Cardiac muscle cell (in vitro differentiated cells and primary cell): ENCODE data around the gene TMEM222. TPM values are rescaled to one million over a fixed set of nuclear protein-coding genes. Genes with fewer than 3 reads are reported as not detected.
A peak's percentile ranks its signal among the peaks of the same experiment; 100 is the strongest.
"Not testable (repeated sequence)": the region's sequence is repeated elsewhere in the genome, so short reads cannot be mapped to it uniquely, and the experiment has no call there.

Experiments used
- DNase-seq, 2 donors: peaks; one replicate each; pipeline versions ENCODE4 v3.0.0 to v3.0.0-alpha.2; 2010 to 2017; ENCODE audit warnings: low read depth in 1 of 2, low spot score in 1 of 2
- H3K27ac ChIP-seq: fragments of 200-600 bp; sonication (generic); 2 replicates; pipeline ENCODE4 v1.5.1; 2016
- H3K27me3 ChIP-seq: fragments of 200-600 bp; sonication (generic); 2 replicates; pipeline ENCODE4 v1.6.0; 2016; ENCODE audit warnings: control low read depth
- H3K36me3 ChIP-seq: fragments of 200-600 bp; sonication (generic); 2 replicates; pipeline ENCODE4 v1.5.1; 2016; ENCODE audit warnings: control low read depth
- H3K4me1 ChIP-seq: fragments of 200-600 bp; sonication (generic); 2 replicates; pipeline ENCODE4 v1.8.1; 2017; ENCODE audit warnings: low read depth, mild to moderate bottlenecking, mixed run types
- H3K4me3 ChIP-seq: fragments of 200-600 bp; sonication (generic); 2 replicates; pipeline ENCODE4 v1.5.1; 2016; ENCODE audit warnings: mild to moderate bottlenecking
- H3K9me3 ChIP-seq: fragments of 200-600 bp; sonication (generic); 2 replicates; pipeline ENCODE4 v1.5.1; 2017; ENCODE audit warnings: low read depth, mild to moderate bottlenecking, control low read depth
- CTCF ChIP-seq: IDR thresholded peaks from 2 replicates; pipeline ENCODE4 v1.5.1; 2012; ENCODE audit warnings: low read depth, mild to moderate bottlenecking, low read length
- polyA plus RNA-seq: library from polyadenylated mRNA; unstranded; fragments of >200 nt; fragmentation: Nextera tagmentation; extraction: Ambion mirVana; gene quantifications from 2 replicates; pipeline ENCODE4 v1.2.1, GENCODE V29; 2016
- total RNA-seq: library from RNA; depleted of rRNA; stranded (reverse); fragments of >200 nt; gene quantifications from 2 replicates; pipeline ENCODE4 v1.2.3, GENCODE V29; 2016

TMEM222 gene
- 32.1 and 39.6 TPM in 2 replicates for total RNA-seq
- 55.2 and 60.5 TPM in 2 replicates for polyA plus RNA-seq

GRCh38 chr1:27321813-27322568, at the start of gene TMEM222:
Gene TMEM222, plus strand, starts transcription at chr1:27322163. Its CDS starts 35 bp downstream, at chr1:27322198.
- H3K4me3 ChIP-seq, result peak within 1 kb of the TSS; percentile 66
- DNase-seq, result peak; percentile 98 to 99
- H3K27me3 ChIP-seq, result no peaks in the 10 kb centered on the region
- H3K9me3 ChIP-seq, result no peaks in the 10 kb centered on the region
- TF ChIP-seq CTCF, result peak; percentile 13
- H3K27ac ChIP-seq, result peak within 1 kb of the TSS; percentile 91
- H3K4me1 ChIP-seq, result peaks cover 19% of the 10 kb centered on the region
- H3K36me3 ChIP-seq, result no peaks in the 10 kb centered on the region

- DNase-seq, result no peak
- no peaks in the 10 kb centered on the region for H3K36me3 ChIP-seq
- H3K27ac ChIP-seq, result no peak overlapping the region
- no peaks in the 10 kb centered on the region for H3K4me1 ChIP-seq
- no peaks in the 10 kb centered on the region for H3K9me3 ChIP-seq
- H3K27me3 ChIP-seq, result no peaks in the 10 kb centered on the region
- no peak for TF ChIP-seq CTCF
- no peak overlapping the region for H3K4me3 ChIP-seq
These were observed 47.8 kb upstream of the TMEM222 start for GRCh38 chr1:27274204-27274603.

GRCh38 chr1:27275696-27276095, 46.3 kb upstream of the TMEM222 start:
- no peak for DNase-seq
- no peaks in the 10 kb centered on the region for H3K4me1 ChIP-seq
- H3K4me3 ChIP-seq, result no peak overlapping the region
- no peak overlapping the region for H3K27ac ChIP-seq
- H3K27me3 ChIP-seq, result no peaks in the 10 kb centered on the region
- no peaks in the 10 kb centered on the region for H3K9me3 ChIP-seq
- no peak for TF ChIP-seq CTCF
- no peaks in the 10 kb centered on the region for H3K36me3 ChIP-seq

GRCh38 chr1:27284425-27285273, 37.3 kb upstream of the TMEM222 start:
- Histone ChIP-seq H3K4me3 (no peak overlapping the region), H3K9me3 (no peaks in the 10 kb centered on the region), H3K36me3 (peaks cover 6% of the 10 kb centered on the region), H3K27me3 (no peaks in the 10 kb centered on the region), H3K27ac (no peak overlapping the region), H3K4me1 (peaks cover 7% of the 10 kb centered on the region)
- TF ChIP-seq CTCF, result peak; percentile 69
- peak; percentile 86 to 94 for DNase-seq

GRCh38 chr1:27285274-27285660, 36.7 kb upstream of the TMEM222 start:
- Histone ChIP-seq H3K4me1 (peaks cover 7% of the 10 kb centered on the region), H3K27ac (no peak overlapping the region), H3K27me3 (no peaks in the 10 kb centered on the region), H3K36me3 (peaks cover 6% of the 10 kb centered on the region), H3K9me3 (no peaks in the 10 kb centered on the region), H3K4me3 (no peak overlapping the region)
- no peak for TF ChIP-seq CTCF
- no peak for DNase-seq

- H3K27me3 ChIP-seq, H3K9me3 ChIP-seq, H3K36me3 ChIP-seq, DNase-seq, H3K27ac ChIP-seq, H3K4me3 ChIP-seq: not testable (repeated sequence)
- H3K4me1 ChIP-seq, result peaks cover 12% of the 10 kb centered on the region
These were observed 36.1 kb upstream of the TMEM222 start for GRCh38 chr1:27285821-27286220.

GRCh38 chr1:27289125-27289524, 32.8 kb upstream of the TMEM222 start:
- H3K4me3 ChIP-seq, H3K27me3 ChIP-seq, DNase-seq, H3K9me3 ChIP-seq, H3K27ac ChIP-seq: not testable (repeated sequence)
- H3K36me3 ChIP-seq, result peaks cover 10% of the 10 kb centered on the region
- H3K4me1 ChIP-seq, result peaks cover 26% of the 10 kb centered on the region
